Stomach (tissue), 9 donors: Measurements from ENCODE around the gene TSPAN11. TPM values are rescaled to one million over a fixed set of nuclear protein-coding genes. Genes with fewer than 3 reads are reported as not detected.

Experiments used
- DNase-seq, 2 donors: peaks; one replicate each; pipeline versions ENCODE4 v3.0.0 to v3.0.0-alpha.2; 2013 to 2019
- H3K27ac ChIP-seq, 5 donors: fragments of 200-600 bp in 4 of 5; sonication (generic) in 4 of 5; one replicate each; pipeline ENCODE4 v1.5.1; 2013 to 2019; ENCODE audit warnings: mild to moderate bottlenecking in 1 of 5, moderate library complexity in 1 of 5
- H3K27me3 ChIP-seq, 3 donors: fragments of 200-600 bp; sonication (generic); one replicate each; pipeline ENCODE4 v1.5.1; 2017 to 2019; ENCODE audit warnings: mixed run types in 1 of 3
- H3K36me3 ChIP-seq, 4 donors: fragments of 200-600 bp; sonication (generic); 1 replicate in 3 of 4; 2 replicates in 1 of 4; pipeline ENCODE4 v1.5.1; 2016 to 2019
- H3K4me1 ChIP-seq, 4 donors: fragments of 200-600 bp; sonication (generic); one replicate each; pipeline ENCODE4 v1.5.1; 2016 to 2019
- H3K4me3 ChIP-seq, 4 donors: fragments of 200-600 bp; sonication (generic) in 3 of 4; one replicate each; pipeline ENCODE4 v1.5.1; 2016 to 2019; ENCODE audit warnings: mild to moderate bottlenecking in 1 of 4
- H3K9me3 ChIP-seq, 4 donors: fragments of 200-600 bp; sonication (generic); one replicate each; pipeline ENCODE4 v1.5.1; 2016 to 2019
- CTCF ChIP-seq, 7 experiments: fragments of 450-650 bp in 4 of 7; fragments of 200-600 bp in 3 of 7; sonication (generic) in 3 of 7; IDR thresholded peaks; one replicate each; pipeline ENCODE4 v1.5.1; 2016 to 2019; ENCODE audit warnings: antibody characterized with exemption in 7 of 7, control low read depth in 2 of 7, mild to moderate bottlenecking in 1 of 7
- EP300 ChIP-seq: sonication (generic); formaldehyde crosslinking; IDR thresholded peaks from one replicate; pipeline ENCODE4 v1.6.1; 2017; ENCODE audit warnings: antibody characterized with exemption
- POLR2A ChIP-seq, 4 donors: fragments of 450-650 bp; IDR thresholded peaks; one replicate each; pipeline ENCODE4 v1.6.1; 2016; ENCODE audit warnings: antibody characterized with exemption in 4 of 4, control low read depth in 2 of 4, mild to moderate bottlenecking in 1 of 4, moderate library complexity in 1 of 4
- POLR2AphosphoS5 ChIP-seq, 3 donors: sonication (generic); formaldehyde crosslinking; IDR thresholded peaks; one replicate each; pipeline ENCODE4 v1.6.1; 2016; ENCODE audit warnings: antibody characterized with exemption in 3 of 3
- WGBS, 5 donors: extraction: QIAGEN DNeasy Blood & Tissue Kit in 3 of 5; methylation state at CpG; one replicate each; pipeline versions ENCODE4 v1.1.5 to v1.1.7; 2013 to 2018; 5-methylcytosine and 5-hydroxymethylcytosine counted together
- intact Hi-C: fragments of 100-400 bp; cut with DNase I; formaldehyde crosslinking; loops from one replicate; pipeline ENCODE4 v1.15.1; 2023; ENCODE audit warnings: low total_unique reads
- polyA plus RNA-seq, 3 donors: library from polyadenylated mRNA; stranded (reverse); fragments of 200-250 nt; gene quantifications; one replicate each; pipeline ENCODE4 v1.2.3, GENCODE V29; 2013
- total RNA-seq, 5 donors: library from RNA; depleted of rRNA; stranded (reverse); fragments of >200 nt; gene quantifications; one replicate each; pipeline versions ENCODE4 v1.1.0 to v1.2.3, GENCODE V29; 2014 to 2016
- donor health status: healthy with polysubstance abuse.
- donor health status: Bipolar disorder and iron deficiency.
- donor health status: healthy.

Gene TSPAN11
- total and polyA plus RNA-seq, 8 donors, result under 0.01 to 5.5 (median 1.3) TPM

DNA sequence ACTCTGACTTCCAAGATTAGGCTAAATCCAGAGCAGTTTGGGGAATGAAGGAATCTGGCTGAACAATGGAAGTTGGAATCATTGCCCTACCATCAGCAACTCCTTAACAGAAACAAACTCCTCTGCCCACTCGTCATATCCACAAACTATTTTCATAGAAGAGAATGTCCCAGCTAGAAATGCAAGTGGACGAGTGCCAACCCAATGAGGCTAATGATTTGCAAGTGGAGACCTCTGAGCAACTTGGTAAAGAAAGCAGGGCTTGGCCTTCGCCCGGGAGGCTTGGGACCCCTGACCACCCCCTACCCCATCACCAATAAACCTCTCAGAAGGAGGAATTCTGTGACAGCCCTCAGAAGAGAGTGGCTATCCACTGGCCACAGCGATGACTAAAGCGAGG is 107.1 kb downstream of the TSPAN11 start:
- intact Hi-C loops, result no loop called here
- no peak for DNase-seq
- no peak overlapping the region for H3K27ac ChIP-seq
- no peaks in the 10 kb centered on the region for H3K36me3 ChIP-seq
- H3K9me3 ChIP-seq, result no peaks in the 10 kb centered on the region
- H3K4me1 ChIP-seq, result no peaks in the 10 kb centered on the region
- WGBS, 5 donors, result 78 to 91% (median 86%) methylated on average over 6 of the region's 6 CpGs
- H3K27me3 ChIP-seq, result no peaks in the 10 kb centered on the region
- TF ChIP-seq EP300 (no peak), POLR2AphosphoS5 (IDR thresholded peaks at IDR 0.05) (no peak), POLR2A (IDR thresholded peaks at IDR 0.05) (no peak), CTCF (IDR thresholded peaks at IDR 0.05) (no peak)
- H3K4me3 ChIP-seq, result no peak overlapping the region

DNA sequence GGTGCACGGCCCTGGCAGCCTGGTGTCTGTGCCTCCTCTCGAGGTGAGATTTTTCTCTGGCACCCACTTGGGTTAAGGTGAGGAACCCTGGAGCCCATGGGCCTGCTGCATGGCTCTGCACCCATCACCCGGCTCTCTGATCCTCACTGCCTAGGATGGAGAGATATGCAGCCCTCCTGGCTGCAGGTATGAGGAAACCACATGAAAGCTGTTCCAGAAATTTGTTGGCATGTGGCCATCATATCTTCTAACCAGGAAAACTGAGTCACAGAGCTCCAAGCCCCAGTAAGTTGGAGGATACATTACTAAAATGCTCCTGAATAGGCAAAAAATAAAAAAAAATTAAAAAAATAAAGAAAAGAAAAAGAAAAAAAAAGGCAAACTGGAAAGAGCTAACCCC is 107.8 kb downstream of the TSPAN11 start:
- H3K36me3 ChIP-seq, result no peaks in the 10 kb centered on the region
- intact Hi-C loops, result no loop called here
- H3K9me3 ChIP-seq, result no peaks in the 10 kb centered on the region
- WGBS, 5 donors, result 64 to 80% (median 72%) methylated on average over 2 to 3 of the region's 3 CpGs
- H3K27me3 ChIP-seq, result no peaks in the 10 kb centered on the region
- no peaks in the 10 kb centered on the region for H3K4me1 ChIP-seq
- H3K4me3 ChIP-seq, result no peak overlapping the region
- TF ChIP-seq CTCF (IDR thresholded peaks at IDR 0.05), result no peak
- no peak for TF ChIP-seq POLR2AphosphoS5 (IDR thresholded peaks at IDR 0.05)
- no peak for TF ChIP-seq EP300
- TF ChIP-seq POLR2A (IDR thresholded peaks at IDR 0.05), result no peak
- H3K27ac ChIP-seq, result no peak overlapping the region
- DNase-seq, result no peak

- DNase-seq, result no peak
- WGBS, 5 donors, result 70 to 90% (median 76%) methylated on average over 4 of the region's 4 CpGs
Observed at GRCh38 chr12:31035226-31035625, 108.7 kb downstream of the TSPAN11 start.

GRCh38 chr12:31035967-31036665 is 109.6 kb downstream of the TSPAN11 start:
- TF ChIP-seq POLR2A (IDR thresholded peaks at IDR 0.05) (no peak), CTCF (IDR thresholded peaks at IDR 0.05) (no peak)

More at GRCh38 chr12:31035226-31035625, 108.7 kb downstream of the TSPAN11 start:
- TF ChIP-seq POLR2A (IDR thresholded peaks at IDR 0.05) (no peak), CTCF (IDR thresholded peaks at IDR 0.05) (no peak), EP300 (no peak), POLR2AphosphoS5 (IDR thresholded peaks at IDR 0.05) (no peak)
- H3K9me3 ChIP-seq, result no peaks in the 10 kb centered on the region
- no peak overlapping the region for H3K27ac ChIP-seq
- no peaks in the 10 kb centered on the region for H3K27me3 ChIP-seq
- no peaks in the 10 kb centered on the region for H3K4me1 ChIP-seq
- intact Hi-C loops, result no loop called here
- H3K4me3 ChIP-seq, result no peak overlapping the region
- H3K36me3 ChIP-seq, result no peaks in the 10 kb centered on the region

More at GRCh38 chr12:31035967-31036665, 109.6 kb downstream of the TSPAN11 start:
- no peak overlapping the region for H3K27ac ChIP-seq
- intact Hi-C loops, result no loop called here
- H3K4me1 ChIP-seq, result no peaks in the 10 kb centered on the region
- no peak for DNase-seq
- no peaks in the 10 kb centered on the region for H3K27me3 ChIP-seq
- H3K4me3 ChIP-seq, result no peak overlapping the region
- 72 to 85% (median 74%) methylated on average over 4 of the region's 4 CpGs for WGBS, 5 donors
- no peaks in the 10 kb centered on the region for H3K9me3 ChIP-seq
- no peaks in the 10 kb centered on the region for H3K36me3 ChIP-seq
